Measurements from ENCODE around the gene GSDME.
"Not testable (repeated sequence)": the region's sequence is repeated elsewhere in the genome, so short reads cannot be mapped to it uniquely, and the experiment has no call there.

The GSDME gene

GRCh38 chr7:24740871-24741270 is 16.4 kb downstream of the GSDME start:
- no peak for DNase-seq

DNA sequence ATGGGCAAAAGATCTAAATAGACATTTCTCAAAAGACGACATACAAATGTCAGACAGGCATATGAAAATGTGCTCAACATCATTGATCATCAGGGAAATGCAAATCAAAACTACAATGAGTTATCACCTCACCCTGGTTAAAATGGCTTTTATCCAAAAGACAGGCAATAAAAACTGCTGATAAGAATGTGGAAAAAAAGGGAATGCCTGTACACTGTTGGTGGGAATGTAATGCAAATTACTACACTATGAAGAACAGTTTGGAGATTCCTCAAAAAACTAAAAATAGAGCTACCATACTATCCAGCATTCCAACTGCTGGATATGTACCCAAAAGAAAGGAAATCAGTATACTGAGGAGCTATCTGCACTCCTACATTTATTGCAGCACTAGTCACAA is 18.0 kb downstream of the GSDME start:
- DNase-seq: no peak

GRCh38 chr7:24738577-24738976 is 18.7 kb downstream of the GSDME start:
- no peak for DNase-seq

GRCh38 chr7:24737281-24737680 is 20.0 kb downstream of the GSDME start:
- DNase-seq: no peak

DNA sequence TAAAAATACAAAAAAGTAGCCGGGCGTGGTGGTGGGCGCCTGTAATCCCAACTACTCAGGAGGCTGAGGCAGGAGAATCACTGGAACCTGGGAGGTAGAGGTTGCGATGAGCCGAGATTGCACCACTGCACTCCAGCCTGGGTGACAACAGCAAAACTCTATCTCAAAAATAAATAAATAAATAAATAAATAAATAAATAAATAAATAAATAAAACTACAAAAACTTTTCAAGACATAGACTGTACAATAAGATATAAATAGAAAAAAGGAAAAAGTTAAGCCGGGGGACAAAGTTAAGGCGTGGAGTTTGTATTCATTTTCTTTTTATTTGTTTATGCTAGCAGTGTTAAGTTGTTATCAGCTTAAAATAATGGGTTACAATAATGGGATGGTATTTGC is 21.7 kb downstream of the GSDME start:
- DNase-seq: not testable (repeated sequence)

- no peak for DNase-seq
Observed at GRCh38 chr7:24734306-24734705, 23.0 kb downstream of the GSDME start.

DNA sequence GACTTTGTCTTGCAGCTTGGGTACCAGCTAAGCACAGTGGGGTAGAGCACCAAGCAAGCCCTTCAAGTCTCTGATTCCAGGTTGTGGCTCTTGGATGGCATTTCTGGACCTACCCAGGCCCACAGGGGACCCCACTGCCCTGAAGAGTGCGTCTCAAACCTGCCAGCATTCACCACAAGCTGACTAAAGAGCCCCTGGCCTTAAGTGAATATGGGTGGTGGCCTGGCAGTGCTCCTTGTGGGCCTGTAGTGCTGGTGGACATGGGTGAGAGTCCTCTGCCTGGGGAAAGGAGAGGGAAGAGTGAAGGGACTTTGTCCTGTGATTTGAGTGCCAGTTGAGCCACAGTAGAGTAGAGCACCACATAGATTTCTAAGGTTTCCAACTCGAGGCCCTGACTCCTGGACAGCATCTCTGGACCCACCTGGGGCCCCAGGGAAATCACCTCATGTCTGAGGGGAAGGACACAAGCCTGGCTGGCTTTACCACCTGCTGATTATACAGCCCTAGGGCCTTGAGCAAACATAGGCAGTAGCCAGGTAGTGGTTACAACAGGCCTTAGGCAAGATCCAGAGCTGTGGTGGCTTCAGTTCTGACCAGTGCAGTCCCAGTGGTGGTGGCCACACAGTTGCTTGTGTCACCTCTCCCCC is 23.7 kb downstream of the GSDME start:
- DNase-seq: no peak

GRCh38 chr7:24732646-24733413 is 24.4 kb downstream of the GSDME start:
- DNase-seq: no peak

DNA sequence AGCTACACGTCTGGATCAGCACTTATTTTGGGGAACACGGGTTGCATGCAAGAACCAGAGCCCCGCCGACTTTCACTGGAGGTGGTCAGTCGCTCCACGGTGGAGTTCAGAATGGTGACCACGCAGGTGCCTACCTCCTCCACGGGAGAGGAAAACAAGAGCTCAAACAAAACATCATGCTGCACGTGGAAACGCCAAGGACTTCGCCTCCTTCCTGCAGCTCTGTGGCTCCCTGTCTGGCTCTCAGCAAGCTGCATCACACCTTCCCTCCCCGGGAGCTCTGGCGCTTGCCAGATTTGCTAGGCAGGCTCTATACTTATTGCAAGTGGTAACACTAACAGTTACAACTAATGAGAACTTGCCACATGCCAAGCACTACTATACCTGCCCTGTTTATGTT is 26.0 kb downstream of the GSDME start:
- no peak for DNase-seq

DNA sequence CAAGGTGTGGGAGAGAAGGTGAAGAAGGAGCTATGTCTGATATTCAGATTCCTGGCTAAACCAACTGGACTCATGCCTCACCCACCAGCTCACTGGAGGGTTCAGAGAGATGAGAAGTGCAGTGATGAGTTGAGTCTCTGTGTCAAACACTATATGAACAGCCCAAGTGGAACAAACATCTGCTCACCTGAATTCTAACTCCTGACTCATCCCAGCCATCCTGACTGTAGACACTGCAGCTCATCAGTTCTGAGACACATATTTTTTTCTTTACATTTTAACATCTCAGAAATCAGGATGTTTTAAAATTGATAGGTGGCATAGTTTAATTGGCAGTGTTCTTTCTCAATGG is 27.3 kb downstream of the GSDME start:
- DNase-seq: no peak

DNA sequence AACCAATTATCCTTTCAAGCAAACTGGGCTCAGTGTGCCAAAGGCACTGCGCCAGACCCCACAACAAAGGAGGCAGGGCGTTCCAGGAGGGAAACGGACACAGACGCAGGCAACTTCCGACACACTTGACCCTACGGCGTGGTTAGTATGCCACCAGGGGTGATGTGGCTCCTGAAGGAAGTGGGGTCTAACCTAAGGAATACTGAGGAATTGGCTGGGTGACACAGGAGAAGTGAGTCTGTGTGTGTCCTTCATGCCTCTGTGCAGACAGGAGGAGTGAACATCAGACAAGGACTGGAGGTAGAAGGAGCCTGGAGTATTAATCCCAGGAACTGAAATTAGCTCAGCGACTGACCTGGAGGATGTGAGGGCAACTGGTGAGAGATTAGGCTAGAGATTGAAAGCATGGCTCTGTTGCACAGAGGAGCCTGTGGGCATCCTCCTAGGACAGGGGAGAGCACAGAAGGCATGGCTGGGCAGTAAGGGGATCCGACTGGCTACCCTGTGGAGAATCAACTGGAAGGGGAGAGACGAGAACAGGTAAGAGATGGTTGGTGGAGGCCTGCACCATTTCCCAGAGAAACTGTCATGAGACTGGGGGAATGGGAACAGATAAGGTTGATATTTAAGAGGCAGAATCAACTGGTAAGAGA is 27.8 kb downstream of the GSDME start:
- DNase-seq: no peak

DNA sequence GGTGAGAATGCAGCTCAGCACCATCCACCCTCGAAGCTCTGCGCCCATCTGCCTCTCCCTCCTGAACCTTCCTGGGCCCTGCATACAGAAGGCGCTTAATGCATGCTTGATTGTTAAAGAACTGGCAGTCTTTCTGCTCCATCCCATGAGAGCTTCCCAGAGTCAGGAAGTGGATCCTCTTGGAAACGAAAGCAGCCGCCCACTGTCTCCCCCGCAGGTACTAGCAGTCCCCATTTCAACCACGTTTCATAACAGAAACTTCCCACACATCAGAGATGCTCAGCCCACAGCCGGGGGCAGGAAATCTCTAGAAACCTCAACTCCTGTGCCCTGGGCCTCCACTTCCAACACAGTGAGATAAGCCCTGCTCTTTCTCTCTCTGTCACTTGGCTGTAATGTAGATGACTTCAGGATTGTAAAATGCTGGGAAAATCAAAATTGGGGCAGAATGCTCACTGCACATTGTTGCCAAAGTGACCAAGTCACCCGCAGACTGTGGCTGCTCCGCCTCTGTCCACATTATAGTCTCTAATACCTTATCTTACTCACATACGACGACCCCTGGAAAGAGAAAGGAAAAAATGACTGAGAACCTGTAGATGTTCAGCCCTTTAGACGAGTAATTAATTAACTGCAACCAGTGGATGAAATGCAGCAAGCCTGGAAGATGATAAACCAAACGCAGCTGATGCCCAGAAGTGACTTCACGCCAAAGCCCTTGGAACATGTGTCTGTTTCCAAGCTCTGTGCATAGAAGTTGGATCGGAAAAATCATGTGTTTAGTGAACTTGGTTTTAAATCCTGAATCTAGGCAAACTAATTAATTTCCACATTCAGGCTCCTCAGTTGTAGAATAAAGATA is 28.5 kb downstream of the GSDME start:
- DNase-seq: no peak

GRCh38 chr7:24728121-24728500 is 29.2 kb downstream of the GSDME start:
- DNase-seq: no peak

- DNase-seq: no peak
Observed at GRCh38 chr7:24727154-24728120, 29.8 kb downstream of the GSDME start.

DNA sequence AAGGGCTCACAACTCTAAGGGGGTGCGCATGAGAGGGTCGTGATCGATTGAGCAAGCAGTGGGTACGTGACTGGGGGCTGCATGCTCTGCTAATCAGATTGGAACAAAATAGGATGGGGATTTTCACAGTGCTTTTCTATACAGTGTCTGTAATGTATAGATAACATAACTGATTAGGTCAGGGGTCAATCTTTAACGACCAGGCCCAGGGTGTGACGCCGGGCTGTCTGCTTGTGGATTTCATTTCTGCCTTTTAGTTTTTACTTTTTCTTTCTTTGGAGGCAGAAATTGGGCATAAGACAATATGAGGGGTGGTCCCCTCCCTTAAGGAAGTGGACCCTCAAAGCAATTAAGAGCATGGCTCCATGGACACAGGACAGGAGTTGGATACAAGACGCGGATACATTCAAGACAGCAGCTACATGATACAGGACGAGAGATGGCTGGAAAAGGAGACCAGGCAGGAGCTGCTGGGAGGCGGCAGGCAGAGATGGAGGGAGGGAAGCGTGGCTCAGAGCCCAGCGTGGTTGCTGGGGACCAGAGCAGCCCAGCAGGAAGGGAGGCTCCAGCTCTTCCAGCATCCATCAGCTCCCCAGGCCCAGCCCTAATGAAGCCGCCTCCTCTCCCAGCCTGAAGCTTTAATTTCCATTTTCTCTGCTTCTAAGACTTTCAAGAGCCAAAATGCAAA is 31.6 kb downstream of the GSDME start:
- no peak for DNase-seq

- DNase-seq: no peak
Observed at GRCh38 chr7:24724451-24725190, 32.6 kb downstream of the GSDME start.

DNA sequence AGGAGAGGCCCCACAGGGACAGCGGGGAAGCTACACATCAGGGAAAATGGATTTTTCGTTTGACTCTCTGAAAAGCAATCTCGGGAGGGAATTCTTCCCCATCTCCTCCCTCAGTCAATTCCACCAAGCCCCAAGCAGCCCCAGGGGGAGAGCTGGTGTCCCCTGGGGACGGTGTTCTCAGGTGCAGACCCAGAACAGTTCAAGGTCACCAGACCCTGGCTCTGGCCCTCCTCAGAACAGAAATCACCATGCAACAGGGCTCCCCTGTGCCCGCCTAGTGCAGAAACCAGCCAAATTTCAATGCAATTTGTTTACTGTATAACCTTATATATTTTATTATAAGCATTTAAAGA is 34.1 kb downstream of the GSDME start:
- no peak for DNase-seq

DNA sequence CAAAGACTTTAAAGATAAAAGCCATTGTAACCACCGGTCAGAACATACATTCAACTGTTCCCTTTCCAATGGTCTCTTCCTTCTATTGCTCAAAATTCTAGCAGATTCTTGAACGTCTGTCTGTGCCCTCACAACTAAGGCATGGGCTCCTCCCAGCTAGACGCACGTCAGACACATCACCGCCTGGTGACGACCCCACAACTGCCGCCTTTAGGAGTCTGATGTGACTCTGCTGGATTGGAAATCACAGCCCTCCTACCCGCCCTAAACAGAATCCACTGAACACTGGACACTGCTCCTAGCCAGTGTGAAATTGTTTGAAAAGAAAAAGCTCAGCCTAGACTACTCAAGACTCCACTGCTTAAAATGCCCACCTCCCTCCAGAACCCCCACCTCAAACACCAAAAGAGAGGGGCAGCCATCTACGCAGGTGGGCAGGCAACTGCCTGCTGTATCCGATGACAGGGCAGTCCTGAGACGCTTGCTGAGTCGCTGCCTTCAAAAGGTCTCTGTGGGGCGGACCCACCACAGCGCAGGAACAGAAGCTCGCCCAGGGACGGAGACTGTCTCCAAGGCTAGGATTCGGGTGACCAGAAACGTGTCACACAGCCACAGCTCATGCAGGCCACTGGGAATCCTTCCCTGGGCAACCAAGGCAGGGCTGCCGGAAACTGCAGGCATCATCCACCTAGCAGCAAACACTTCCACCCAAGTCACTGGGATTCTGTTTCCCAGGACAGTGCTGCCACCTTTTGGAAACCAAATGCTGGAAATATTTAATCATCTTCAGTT is 34.7 kb downstream of the GSDME start:
- DNase-seq: no peak

- no peak for DNase-seq
Observed at GRCh38 chr7:24721481-24722001, 35.7 kb downstream of the GSDME start.

GRCh38 chr7:24720283-24720682 is 37.0 kb downstream of the GSDME start:
- no peak for DNase-seq

Data from activated naive CD4-positive, alpha-beta T cell (primary cell).